ENCODE measurements around the gene SGCA.

SGCA gene

GRCh38 chr17:50184064-50184463 lies 18.3 kb downstream of the SGCA start:
- FAIRE-seq, result no peak

GRCh38 chr17:50184611-50185398 lies 19.0 kb downstream of the SGCA start:
- FAIRE-seq, result no peak

- no peak for FAIRE-seq
These were observed 20.0 kb downstream of the SGCA start for GRCh38 chr17:50185631-50186471.

GRCh38 chr17:50186661-50187393 lies 21.0 kb downstream of the SGCA start:
- no peak for FAIRE-seq

GRCh38 chr17:50187394-50187725 lies 21.6 kb downstream of the SGCA start:
- no peak for FAIRE-seq

GRCh38 chr17:50187751-50188530 lies 22.1 kb downstream of the SGCA start:
- no peak for FAIRE-seq

GRCh38 chr17:50188531-50188920 lies 22.7 kb downstream of the SGCA start:
- FAIRE-seq, result no peak

GRCh38 chr17:50188921-50189549 lies 23.2 kb downstream of the SGCA start:
- FAIRE-seq, result no peak

- FAIRE-seq, result no peak
These were observed 23.9 kb downstream of the SGCA start for GRCh38 chr17:50189550-50190292.

- FAIRE-seq, result no peak
These were observed 24.4 kb downstream of the SGCA start for GRCh38 chr17:50190293-50190602.

GRCh38 chr17:50190603-50191358 lies 25.0 kb downstream of the SGCA start:
- no peak for FAIRE-seq

GRCh38 chr17:50191359-50192143 lies 25.7 kb downstream of the SGCA start:
- FAIRE-seq, result no peak

- no peak for FAIRE-seq
These were observed 26.4 kb downstream of the SGCA start for GRCh38 chr17:50192144-50192617.

GRCh38 chr17:50192618-50193291 lies 26.9 kb downstream of the SGCA start:
- no peak for FAIRE-seq

GRCh38 chr17:50194140-50194933 lies 28.5 kb downstream of the SGCA start:
- FAIRE-seq, result no peak

- no peak for FAIRE-seq
These were observed 29.4 kb downstream of the SGCA start for GRCh38 chr17:50194934-50195865.

- FAIRE-seq, result no peak
These were observed 30.2 kb downstream of the SGCA start for GRCh38 chr17:50196036-50196435.

All from colon (tissue), 2 donors.